Memory B cell (primary cell): Measurements from ENCODE around the gene MIA2.
A peak's percentile ranks its signal among the peaks of the same experiment; 100 is the strongest.
"Not testable (repeated sequence)": the region's sequence is repeated elsewhere in the genome, so short reads cannot be mapped to it uniquely, and the experiment has no call there.

ENCODE experiments used
- ATAC-seq: fragments of 150-1000 bp; cut with Tn5 transposase; 2 replicates; pipeline ENCODE4 v1.10.0; 2021; ENCODE audit warnings: low read depth, mild to moderate bottlenecking, moderate library complexity
- DNase-seq, 2 donors: peaks; one replicate each; pipeline ENCODE4 v3.0.0; 2022; ENCODE audit warnings: low spot score in 2 of 2
- H3K27ac Mint-ChIP-seq: one replicate; pipeline ENCODE4 v1.8.0; 2022; ENCODE audit warnings: mild to moderate bottlenecking, moderate library complexity, mixed read lengths
- H3K27me3 Mint-ChIP-seq: one replicate; pipeline ENCODE4 v1.8.0; 2022; ENCODE audit warnings: mixed read lengths
- H3K36me3 Mint-ChIP-seq: one replicate; pipeline ENCODE4 v1.8.0; 2022; ENCODE audit warnings: mild to moderate bottlenecking, mixed read lengths
- H3K4me1 Mint-ChIP-seq: one replicate; pipeline ENCODE4 v1.8.0; 2022; ENCODE audit warnings: mixed read lengths
- H3K4me3 Mint-ChIP-seq: one replicate; pipeline ENCODE4 v1.8.0; 2022; ENCODE audit warnings: mild to moderate bottlenecking, moderate library complexity, mixed read lengths
- H3K9me3 Mint-ChIP-seq: one replicate; pipeline ENCODE4 v1.8.0; 2022; ENCODE audit warnings: mixed read lengths

Gene MIA2

DNA sequence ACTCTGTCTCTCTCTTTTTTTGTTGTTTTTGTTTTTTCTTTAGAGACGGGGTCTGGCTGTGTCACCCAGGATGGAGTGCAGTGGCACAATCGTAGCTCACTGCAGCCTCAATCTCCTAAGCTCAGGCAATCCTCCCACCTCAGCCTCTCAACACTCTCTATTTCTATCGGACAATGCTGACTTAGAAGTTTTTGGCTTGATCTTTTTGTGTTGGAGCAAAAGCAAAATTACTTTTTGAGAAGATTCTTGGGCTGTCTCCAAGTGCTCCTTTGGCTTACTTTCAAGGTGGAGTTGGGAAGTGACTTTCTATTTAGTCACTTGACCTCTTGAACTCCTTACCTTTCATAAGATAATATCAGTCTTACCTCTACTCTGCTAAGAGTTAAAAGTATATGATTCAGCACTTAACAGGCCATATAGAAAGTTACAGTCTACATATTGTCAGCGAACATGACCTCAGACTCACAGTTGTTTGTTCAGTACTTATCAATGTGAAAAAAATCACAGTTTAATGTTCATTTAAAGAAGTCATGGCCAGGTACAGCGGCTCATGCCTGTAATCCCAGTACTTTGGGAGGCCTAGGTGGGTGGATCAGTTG lies 15.4 kb upstream of the MIA2 start:
- Mint-ChIP-seq H3K27ac (no peak overlapping the region), H3K9me3 (no peaks in the 10 kb centered on the region), H3K27me3 (no peaks in the 10 kb centered on the region), H3K4me1 (peaks cover 8% of the 10 kb centered on the region), H3K36me3 (peaks cover 1% of the 10 kb centered on the region), H3K4me3 (no peak overlapping the region)
- ATAC-seq (no peak), DNase-seq (no peak)

DNA sequence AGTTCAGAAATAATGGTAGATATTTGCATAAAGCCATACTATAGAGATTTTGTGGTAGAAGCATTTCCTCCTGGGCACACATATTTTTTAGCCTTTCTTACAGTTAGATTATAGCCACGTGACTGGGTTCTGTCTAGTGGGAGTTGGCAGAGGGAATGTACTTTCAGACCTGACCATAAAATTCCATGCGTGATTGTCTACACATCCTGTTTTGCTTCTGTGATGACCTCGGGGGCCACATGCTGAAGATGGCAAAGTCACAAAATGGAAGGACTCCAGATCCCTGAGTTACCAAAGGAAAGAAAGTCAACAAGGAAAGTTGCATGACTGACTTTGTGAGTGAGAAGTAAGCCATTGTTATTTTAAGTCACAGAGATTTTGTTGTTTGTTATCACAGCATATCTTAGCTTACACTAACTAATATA lies 14.6 kb upstream of the MIA2 start:
- ATAC-seq, result no peak
- H3K4me3 Mint-ChIP-seq, result no peak overlapping the region
- no peak for DNase-seq
- H3K9me3 Mint-ChIP-seq, result no peaks in the 10 kb centered on the region
- H3K27ac Mint-ChIP-seq, result no peak overlapping the region
- H3K4me1 Mint-ChIP-seq, result peaks cover 8% of the 10 kb centered on the region
- peaks cover 1% of the 10 kb centered on the region for H3K36me3 Mint-ChIP-seq
- H3K27me3 Mint-ChIP-seq, result peaks cover 2% of the 10 kb centered on the region

DNA sequence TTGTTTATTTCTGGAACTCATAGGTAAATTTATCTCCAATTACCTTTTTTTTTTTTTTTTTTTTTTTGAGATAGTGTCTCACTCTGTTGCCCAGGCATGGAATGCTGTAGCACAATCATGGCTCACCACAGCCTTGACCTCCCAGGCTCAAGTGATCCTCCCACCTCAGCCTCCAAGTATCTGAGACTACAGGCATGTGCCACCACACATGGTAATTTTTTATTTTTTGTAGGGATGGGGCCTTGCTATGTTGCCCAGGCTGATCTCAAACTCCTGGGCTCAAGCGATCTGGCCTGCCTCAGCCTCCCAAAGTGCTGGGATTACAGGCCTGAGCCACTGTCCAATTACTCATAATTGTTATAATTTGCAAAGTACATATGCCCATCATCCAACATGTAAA lies 13.2 kb upstream of the MIA2 start:
- not testable (repeated sequence) for H3K4me1 Mint-ChIP-seq, H3K27me3 Mint-ChIP-seq, H3K9me3 Mint-ChIP-seq, DNase-seq, ATAC-seq, H3K36me3 Mint-ChIP-seq, H3K4me3 Mint-ChIP-seq, H3K27ac Mint-ChIP-seq

DNA sequence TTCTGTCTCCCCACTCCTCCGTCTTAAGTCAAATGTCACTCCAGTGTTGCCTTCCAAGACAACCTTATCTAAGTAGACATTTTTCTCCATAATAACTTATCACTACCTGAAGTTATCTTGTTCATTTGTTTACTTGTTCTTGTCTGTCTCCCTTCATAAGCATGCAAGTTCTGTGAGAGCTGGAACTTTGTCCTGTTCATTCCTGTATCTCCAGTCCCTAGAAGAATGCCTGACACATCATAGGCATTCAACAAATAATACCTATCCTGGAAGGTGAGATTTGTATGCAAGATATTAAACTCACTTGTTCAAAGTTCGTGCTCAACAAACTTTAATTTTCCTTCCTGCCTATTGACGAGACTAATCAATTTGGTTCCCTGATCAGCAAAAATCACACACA lies 5.7 kb upstream of the MIA2 start:
- Mint-ChIP-seq H3K36me3 (no peaks in the 10 kb centered on the region), H3K4me1 (no peaks in the 10 kb centered on the region), H3K27ac (no peak overlapping the region), H3K27me3 (peaks cover 3% of the 10 kb centered on the region), H3K9me3 (no peaks in the 10 kb centered on the region), H3K4me3 (no peak overlapping the region)
- ATAC-seq (no peak), DNase-seq (no peak)

DNA sequence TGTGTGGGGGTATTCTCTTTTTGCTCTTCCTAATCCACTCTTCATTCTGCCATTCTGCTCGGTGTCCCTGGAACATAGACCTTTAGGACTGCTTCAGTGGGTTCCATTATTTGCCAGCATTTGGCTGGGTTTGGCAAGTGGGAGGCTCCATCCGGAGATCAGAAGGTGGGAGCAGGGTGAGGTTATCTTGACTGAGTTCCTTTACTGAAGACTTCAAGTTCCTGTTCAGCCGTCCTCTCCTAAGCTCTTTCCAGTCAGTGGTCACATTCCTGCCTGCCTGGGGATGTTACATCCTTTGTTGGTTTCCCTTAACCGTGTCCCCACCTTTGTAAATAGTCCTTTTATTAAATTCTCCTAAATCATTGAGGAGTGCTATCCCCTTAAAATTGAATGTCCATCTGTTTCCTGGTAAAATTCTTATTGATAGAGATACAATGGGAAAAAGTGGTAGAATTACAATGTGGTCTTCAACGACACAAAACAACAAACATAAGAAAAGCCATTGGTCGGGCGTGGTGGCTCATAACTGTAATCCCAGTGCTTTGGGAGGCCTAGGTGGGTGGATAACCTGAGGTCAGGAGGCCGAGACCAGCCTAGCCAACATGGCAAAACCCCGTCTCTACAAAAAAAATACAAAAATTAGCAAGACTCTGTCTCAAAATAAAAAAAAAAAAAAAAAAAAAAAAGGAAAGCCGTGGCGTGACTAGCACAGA lies 5.0 kb upstream of the MIA2 start:
- DNase-seq (no peak), ATAC-seq (no peak)
- Mint-ChIP-seq H3K27ac (no peak overlapping the region), H3K4me1 (no peaks in the 10 kb centered on the region), H3K36me3 (no peaks in the 10 kb centered on the region), H3K9me3 (no peaks in the 10 kb centered on the region), H3K4me3 (no peak overlapping the region), H3K27me3 (peaks cover 3% of the 10 kb centered on the region)

DNA sequence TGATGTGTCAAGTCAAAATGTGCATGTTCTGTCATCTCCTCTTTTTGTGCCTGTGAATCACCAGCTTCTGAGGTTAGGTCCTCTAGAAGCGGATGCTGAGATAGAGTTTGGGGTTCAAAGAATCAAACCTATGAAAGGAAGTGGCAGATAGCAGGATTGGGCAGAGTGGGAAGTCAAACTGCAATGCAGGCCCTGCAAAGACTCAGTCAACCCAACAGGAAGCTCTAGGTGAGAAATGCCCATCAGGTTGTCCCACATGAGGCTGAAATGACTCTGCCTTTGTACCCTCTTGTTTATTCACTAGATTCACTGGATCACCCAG lies 4.5 kb upstream of the MIA2 start:
- Mint-ChIP-seq H3K36me3 (no peaks in the 10 kb centered on the region), H3K4me1 (no peaks in the 10 kb centered on the region), H3K27me3 (peaks cover 1% of the 10 kb centered on the region), H3K27ac (no peak overlapping the region), H3K9me3 (no peaks in the 10 kb centered on the region), H3K4me3 (no peak overlapping the region)
- no peak for DNase-seq
- no peak for ATAC-seq

DNA sequence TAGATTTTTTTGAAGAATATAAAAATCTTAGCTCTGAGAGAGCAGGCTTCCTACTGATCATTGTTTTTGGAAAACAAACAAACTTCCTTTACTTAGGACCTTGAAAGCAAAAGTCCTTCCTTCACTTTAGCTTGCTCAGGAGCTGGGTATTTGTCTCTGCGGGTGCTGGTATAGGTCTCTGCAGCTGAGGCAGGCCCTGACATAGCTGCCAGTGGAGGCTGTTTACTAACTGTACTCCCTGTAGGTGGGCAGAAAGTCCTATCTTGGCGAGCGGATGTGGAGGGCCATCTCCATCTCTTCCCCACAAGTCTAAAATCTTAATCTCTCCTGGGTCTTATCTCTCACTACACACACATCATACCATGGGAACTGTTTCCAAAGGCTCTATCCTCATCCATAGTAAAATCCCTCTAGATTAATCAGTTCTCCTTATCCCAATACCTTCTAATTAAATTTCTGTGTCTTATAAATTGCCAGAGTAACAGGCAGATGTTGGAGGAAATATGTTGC lies 4.1 kb upstream of the MIA2 start:
- no peak for ATAC-seq
- H3K4me1 Mint-ChIP-seq, result no peaks in the 10 kb centered on the region
- H3K27me3 Mint-ChIP-seq, result peaks cover 1% of the 10 kb centered on the region
- no peak overlapping the region for H3K4me3 Mint-ChIP-seq
- no peak overlapping the region for H3K27ac Mint-ChIP-seq
- H3K9me3 Mint-ChIP-seq, result no peaks in the 10 kb centered on the region
- H3K36me3 Mint-ChIP-seq, result no peaks in the 10 kb centered on the region
- DNase-seq, result no peak

DNA sequence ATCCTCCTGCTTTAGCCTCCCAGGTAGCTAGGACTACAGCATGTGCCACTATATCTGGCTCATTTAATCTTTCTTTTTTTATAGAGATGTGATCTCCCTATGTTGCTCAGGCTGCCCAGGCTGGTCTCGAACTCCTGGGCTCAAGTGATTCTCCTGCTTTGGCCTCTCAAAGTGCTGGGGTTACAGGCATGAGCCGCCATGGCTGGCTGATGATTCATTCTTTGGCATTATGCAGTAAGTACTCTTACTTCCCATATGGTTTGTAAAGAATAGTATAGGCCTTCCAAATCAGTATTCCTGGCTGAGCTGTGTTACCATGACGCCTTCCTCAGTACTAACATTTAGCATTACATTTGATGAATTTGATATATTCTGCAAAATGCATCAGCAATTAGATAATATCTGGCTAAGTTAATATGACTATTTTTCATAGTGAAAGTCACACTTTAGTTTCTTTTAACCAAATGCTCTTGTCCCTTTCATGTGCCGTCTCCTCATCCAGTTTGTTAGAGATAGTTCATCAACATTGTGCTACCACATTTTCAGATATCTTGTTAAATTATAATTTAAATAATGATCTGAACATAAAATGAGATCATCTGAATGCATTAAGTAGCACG lies 3.2 kb upstream of the MIA2 start:
- Mint-ChIP-seq H3K27me3 (peaks cover 1% of the 10 kb centered on the region), H3K4me3 (no peak overlapping the region), H3K9me3 (no peaks in the 10 kb centered on the region), H3K36me3 (no peaks in the 10 kb centered on the region), H3K4me1 (no peaks in the 10 kb centered on the region), H3K27ac (no peak overlapping the region)
- DNase-seq, result no peak
- no peak for ATAC-seq

DNA sequence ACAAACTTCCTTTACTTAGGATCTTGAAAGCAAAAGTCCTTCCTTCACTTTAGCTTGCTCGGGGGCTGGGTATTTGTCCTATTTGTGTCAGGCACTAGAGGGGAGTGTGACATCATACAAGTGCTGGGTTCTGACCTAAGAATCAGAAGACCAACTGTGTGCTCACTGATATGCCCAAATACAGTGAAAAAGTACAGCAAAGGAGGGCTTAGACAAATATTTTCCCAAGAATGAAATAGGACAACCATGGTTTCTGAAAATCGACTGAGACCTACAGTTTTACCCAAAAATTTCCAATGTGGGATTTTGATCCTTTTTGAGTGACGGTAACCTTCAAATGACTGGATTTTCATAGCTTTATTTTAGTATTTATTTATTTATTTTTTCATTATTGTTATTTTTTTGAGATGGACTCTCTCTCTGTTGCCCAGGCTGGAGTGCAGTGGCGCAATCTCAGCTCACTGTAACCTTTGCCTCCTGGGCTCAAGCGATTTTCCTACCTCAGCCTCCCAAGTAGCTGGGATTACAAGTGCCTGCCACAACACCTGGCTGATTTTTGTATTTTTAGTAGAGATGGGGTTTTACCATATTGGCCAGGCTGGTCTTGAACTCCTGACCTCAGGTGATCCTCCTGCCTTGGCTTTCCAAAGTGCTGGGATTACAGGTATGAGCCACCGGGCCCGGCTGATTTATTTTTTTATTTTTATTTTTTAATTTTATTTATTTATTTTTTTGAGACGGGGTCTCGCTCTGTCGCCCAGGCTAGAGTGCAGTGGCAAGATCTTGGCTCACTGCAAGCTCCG lies 1.8 kb upstream of the MIA2 start:
- DNase-seq (peak; percentile 13 to 33), ATAC-seq (peak; percentile 71)
- not testable (repeated sequence) for H3K4me1 Mint-ChIP-seq, H3K4me3 Mint-ChIP-seq, H3K27ac Mint-ChIP-seq, H3K27me3 Mint-ChIP-seq, H3K9me3 Mint-ChIP-seq, H3K36me3 Mint-ChIP-seq

DNA sequence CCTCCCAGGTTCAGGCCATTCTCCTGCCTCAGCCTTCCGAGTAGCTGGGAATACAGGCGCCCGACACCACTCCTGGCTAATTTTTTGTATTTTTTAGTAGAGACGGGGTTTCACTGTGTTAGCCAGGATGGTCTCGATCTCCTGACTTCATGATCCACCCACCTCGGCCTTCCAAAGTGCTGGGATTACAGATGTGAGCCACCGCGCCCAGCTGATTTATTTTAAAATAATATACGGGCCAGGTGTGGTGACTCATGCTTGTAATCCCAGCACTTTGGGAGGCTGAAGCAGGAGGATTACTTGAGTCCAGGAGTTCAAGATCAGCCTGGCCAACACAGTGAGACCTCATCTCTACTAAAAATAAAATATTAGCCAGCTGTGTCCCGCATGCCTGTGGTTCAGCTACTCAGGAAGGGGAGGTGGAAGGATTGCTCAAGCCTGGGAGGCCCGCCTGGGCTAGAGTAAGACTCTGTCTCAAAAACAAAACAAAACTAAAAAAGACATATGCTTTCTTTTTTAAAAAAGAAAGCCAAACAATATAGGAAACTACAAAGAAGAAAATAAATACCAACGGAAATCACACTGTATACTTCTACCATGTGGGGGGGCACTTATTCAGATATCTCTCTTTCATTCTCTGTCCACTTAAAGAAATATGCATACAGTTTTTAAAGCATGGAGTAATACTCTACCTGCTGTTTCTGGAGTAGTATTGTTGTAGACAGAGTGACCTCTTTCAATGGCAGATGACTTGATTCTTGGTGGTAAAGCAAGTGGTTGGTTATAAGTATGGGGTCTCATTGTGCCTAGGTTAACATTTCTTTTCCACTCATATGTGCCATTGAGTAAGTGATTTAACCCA lies 930 bp upstream of the MIA2 start:
- no peaks in the 10 kb centered on the region for H3K4me1 Mint-ChIP-seq
- H3K27me3 Mint-ChIP-seq, result no peaks in the 10 kb centered on the region
- DNase-seq (no peak), ATAC-seq (no peak)
- no peaks in the 10 kb centered on the region for H3K9me3 Mint-ChIP-seq
- H3K27ac Mint-ChIP-seq, result no peak overlapping the region
- H3K36me3 Mint-ChIP-seq, result no peaks in the 10 kb centered on the region
- no peak overlapping the region for H3K4me3 Mint-ChIP-seq

DNA sequence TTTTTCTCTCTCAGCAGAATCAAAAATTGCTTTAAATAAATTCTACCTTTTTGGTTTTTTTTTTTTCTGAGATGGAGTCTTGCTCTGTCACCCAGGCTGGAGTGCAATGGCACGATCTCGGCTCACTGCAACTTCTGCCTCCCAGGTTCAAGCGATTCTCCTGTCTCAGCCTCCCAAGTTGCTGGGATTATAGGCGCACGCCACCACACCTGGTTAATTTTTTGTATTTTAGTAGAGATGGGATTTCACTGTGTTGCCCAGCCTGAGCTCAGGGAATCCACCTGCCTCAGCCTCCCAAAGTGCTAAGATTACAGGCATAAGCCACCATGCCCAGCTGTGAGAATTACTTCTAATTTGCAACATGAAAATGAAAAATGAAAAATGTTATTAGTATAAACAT lies 1.3 kb downstream of the MIA2 start:
- H3K9me3 Mint-ChIP-seq, H3K27ac Mint-ChIP-seq, H3K27me3 Mint-ChIP-seq, H3K4me1 Mint-ChIP-seq, H3K4me3 Mint-ChIP-seq, ATAC-seq, H3K36me3 Mint-ChIP-seq, DNase-seq: not testable (repeated sequence)

DNA sequence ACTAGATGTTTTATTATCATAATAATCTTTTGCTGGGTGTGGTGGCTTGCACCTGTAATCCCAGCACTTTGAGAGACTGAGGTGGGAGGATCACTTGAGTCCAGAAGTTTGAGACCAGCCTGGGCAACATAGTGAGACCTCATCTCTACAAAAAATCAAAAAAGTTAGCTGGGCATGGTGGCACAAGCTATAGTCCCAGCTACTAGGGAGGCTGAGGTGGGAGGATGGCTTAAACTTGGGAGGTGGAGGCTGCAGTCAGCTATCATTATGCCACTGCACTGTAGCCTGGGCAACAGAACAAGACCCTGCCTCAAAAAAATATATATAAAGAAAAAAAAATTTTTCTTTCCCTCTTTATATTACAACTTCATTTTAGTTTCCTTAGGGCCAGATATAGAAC lies 1.8 kb downstream of the MIA2 start:
- H3K27me3 Mint-ChIP-seq, DNase-seq, H3K27ac Mint-ChIP-seq, H3K36me3 Mint-ChIP-seq, H3K9me3 Mint-ChIP-seq, H3K4me1 Mint-ChIP-seq, H3K4me3 Mint-ChIP-seq, ATAC-seq: not testable (repeated sequence)

DNA sequence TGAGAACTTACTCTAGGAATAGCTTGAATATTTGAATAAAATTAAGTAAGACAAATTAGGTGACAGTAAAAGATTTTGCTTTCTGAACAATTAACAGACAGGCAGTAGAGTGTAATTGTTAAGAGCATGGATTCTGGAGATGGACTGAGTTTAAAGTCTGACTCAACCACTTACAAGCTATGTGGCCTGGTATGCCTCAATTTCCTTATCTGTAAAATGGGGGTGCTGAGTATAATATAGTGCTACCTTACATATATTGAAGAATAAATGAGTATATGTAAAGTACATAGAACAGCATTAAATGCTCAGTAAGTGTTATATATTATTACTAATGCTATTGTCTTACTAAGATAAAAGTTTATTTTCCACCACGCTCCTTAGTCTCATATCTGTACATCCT lies 7.1 kb downstream of the MIA2 start:
- peaks cover 3% of the 10 kb centered on the region for H3K27me3 Mint-ChIP-seq
- no peaks in the 10 kb centered on the region for H3K4me1 Mint-ChIP-seq
- H3K36me3 Mint-ChIP-seq, result no peaks in the 10 kb centered on the region
- no peak overlapping the region for H3K4me3 Mint-ChIP-seq
- no peak for DNase-seq
- H3K27ac Mint-ChIP-seq, result no peak overlapping the region
- H3K9me3 Mint-ChIP-seq, result no peaks in the 10 kb centered on the region
- no peak for ATAC-seq
